Trophoblast cell (in vitro differentiated cells and primary cell): ENCODE measurements around the gene SP140L.
A peak's percentile ranks its signal among the peaks of the same experiment; 100 is the strongest.

Source experiments
- DNase-seq, 2 donors: peaks; one replicate each; pipeline ENCODE4 v3.0.0-alpha.2; 2016
- H2AFZ ChIP-seq: 2 replicates; pipeline ENCODE4 v1.6.1; 2013; ENCODE audit warnings: low read length, moderate library complexity, mild to moderate bottlenecking; ENCODE audit not compliant: insufficient read depth, poor library complexity
- H2AK5ac ChIP-seq: 2 replicates; pipeline ENCODE4 v1.6.1; 2013; ENCODE audit warnings: mild to moderate bottlenecking, low read length
- H2BK120ac ChIP-seq: 2 replicates; pipeline ENCODE4 v1.6.1; 2013; ENCODE audit warnings: low read length, mild to moderate bottlenecking, moderate library complexity; ENCODE audit not compliant: insufficient read depth, poor library complexity
- H2BK12ac ChIP-seq: 2 replicates; pipeline ENCODE4 v1.6.1; 2013; ENCODE audit warnings: mild to moderate bottlenecking, low read length, moderate library complexity
- H2BK5ac ChIP-seq: 2 replicates; pipeline ENCODE4 v1.6.1; 2013; ENCODE audit warnings: low read length, low read depth, moderate library complexity, mild to moderate bottlenecking; ENCODE audit not compliant: poor library complexity
- H3K14ac ChIP-seq: 2 replicates; pipeline ENCODE4 v1.6.1; 2013; ENCODE audit warnings: mild to moderate bottlenecking, low read length
- H3K18ac ChIP-seq: 2 replicates; pipeline ENCODE4 v1.6.1; 2013; ENCODE audit warnings: mild to moderate bottlenecking, low read length
- H3K23ac ChIP-seq: 2 replicates; pipeline ENCODE4 v1.6.1; 2013; ENCODE audit warnings: low read length
- H3K27ac ChIP-seq: 2 replicates; pipeline ENCODE4 v1.5.1; 2013; ENCODE audit warnings: low read depth, mild to moderate bottlenecking, inconsistent platforms, low read length, moderate library complexity
- H3K27me3 ChIP-seq: 2 replicates; pipeline ENCODE4 v1.6.1; 2013; ENCODE audit warnings: inconsistent platforms, mild to moderate bottlenecking, low read length, moderate library complexity; ENCODE audit not compliant: insufficient read depth
- H3K36me3 ChIP-seq, 2 experiments: 1 replicate in 1 of 2; 2 replicates in 1 of 2; pipeline ENCODE4 v1.6.1; 2013; ENCODE audit warnings: low read length in 2 of 2, mild to moderate bottlenecking in 2 of 2, moderate library complexity in 1 of 2; ENCODE audit not compliant: insufficient read depth in 2 of 2, control insufficient read depth in 1 of 2
- H3K4ac ChIP-seq: 2 replicates; pipeline ENCODE4 v1.6.1; 2013; ENCODE audit warnings: low read depth, mild to moderate bottlenecking, low read length, moderate library complexity
- H3K4me1 ChIP-seq, 2 experiments: 1 replicate in 1 of 2; 2 replicates in 1 of 2; pipeline ENCODE4 v1.6.1; 2013; ENCODE audit warnings: low read length in 2 of 2, mild to moderate bottlenecking in 2 of 2, moderate library complexity in 1 of 2; ENCODE audit not compliant: insufficient read depth in 2 of 2, control insufficient read depth in 1 of 2
- H3K4me2 ChIP-seq: 2 replicates; pipeline ENCODE4 v1.6.1; 2013; ENCODE audit warnings: inconsistent platforms, mild to moderate bottlenecking, low read length, moderate library complexity
- H3K4me3 ChIP-seq: 2 replicates; pipeline ENCODE4 v1.5.1; 2013; ENCODE audit warnings: mild to moderate bottlenecking, low read depth, low read length, inconsistent platforms
- H3K79me1 ChIP-seq: one replicate; pipeline ENCODE4 v1.6.1; 2013; ENCODE audit warnings: low read length
- H3K79me2 ChIP-seq: 2 replicates; pipeline ENCODE4 v1.6.1; 2013; ENCODE audit warnings: low read length, mild to moderate bottlenecking; ENCODE audit not compliant: control insufficient read depth, insufficient read depth, poor library complexity
- H3K9ac ChIP-seq: 2 replicates; pipeline ENCODE4 v1.6.1; 2013; ENCODE audit warnings: mild to moderate bottlenecking, low read length
- H3K9me3 ChIP-seq: 2 replicates; pipeline ENCODE4 v1.6.1; 2013; ENCODE audit warnings: low read depth, mild to moderate bottlenecking, control low read depth, inconsistent platforms, low read length; ENCODE audit not compliant: insufficient read depth
- H4K12ac ChIP-seq: 2 replicates; pipeline ENCODE4 v1.6.1; 2013; ENCODE audit warnings: low read depth, mild to moderate bottlenecking, low read length, moderate library complexity
- H4K8ac ChIP-seq: 2 replicates; pipeline ENCODE4 v1.6.1; 2013; ENCODE audit warnings: low read depth, mild to moderate bottlenecking, low read length, moderate library complexity
- H4K91ac ChIP-seq: one replicate; pipeline ENCODE4 v1.6.1; 2013; ENCODE audit warnings: low read depth, mild to moderate bottlenecking, low read length, moderate library complexity
- WGBS: extraction: QIAGEN DNeasy Blood & Tissue Kit; methylation state at CpG from one replicate; pipeline ENCODE4 v1.1.7; 2013; ENCODE audit warnings: missing lambda C conversion rate; ENCODE audit not compliant: insufficient read length, insufficient coverage; ENCODE audit errors: extremely low coverage; 5-methylcytosine and 5-hydroxymethylcytosine counted together

Gene SP140L

DNA sequence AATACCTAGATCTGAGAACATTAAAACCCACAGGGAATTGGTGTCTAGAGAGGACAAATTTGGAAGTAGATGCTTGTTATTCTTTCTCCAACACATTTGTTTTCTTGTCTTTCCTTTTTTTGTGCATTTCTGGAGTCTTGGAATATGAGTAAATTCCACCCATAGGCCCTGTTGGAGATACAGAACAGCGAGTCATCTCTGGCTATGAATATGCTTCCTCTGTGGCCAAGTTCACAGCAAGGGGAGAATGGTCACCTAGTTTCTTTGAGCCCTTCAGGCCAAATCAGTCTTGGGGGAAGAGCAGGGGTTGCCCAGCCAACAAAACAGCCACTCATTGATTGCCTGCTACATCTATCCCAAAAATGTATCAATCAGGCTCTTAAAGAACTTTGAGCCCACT is 31.3 kb downstream of the SP140L start:
- Histone ChIP-seq H2AFZ (no peak overlapping the region), H3K4me1 (no peaks in the 10 kb centered on the region), H3K4me2 (no peak overlapping the region), H3K23ac (no peak overlapping the region), H4K8ac (no peak overlapping the region), H2BK12ac (no peak overlapping the region), H4K91ac (no peak overlapping the region), H3K4ac (no peak overlapping the region), H2BK5ac (no peak overlapping the region), H3K4me3 (no peak overlapping the region), H4K12ac (no peak overlapping the region), H2AK5ac (no peak overlapping the region), H3K79me2 (no peaks in the 10 kb centered on the region), H3K36me3 (no peaks in the 10 kb centered on the region), H3K18ac (no peak overlapping the region), H3K79me1 (no peaks in the 10 kb centered on the region), H3K27me3 (no peaks in the 10 kb centered on the region), H3K9me3 (no peaks in the 10 kb centered on the region), H3K14ac (no peak overlapping the region), H3K9ac (no peak overlapping the region), H3K27ac (no peak overlapping the region), H2BK120ac (no peak overlapping the region)
- no peak for DNase-seq
- no CpG with 5 or more reads among the region's 1 CpG for WGBS

DNA sequence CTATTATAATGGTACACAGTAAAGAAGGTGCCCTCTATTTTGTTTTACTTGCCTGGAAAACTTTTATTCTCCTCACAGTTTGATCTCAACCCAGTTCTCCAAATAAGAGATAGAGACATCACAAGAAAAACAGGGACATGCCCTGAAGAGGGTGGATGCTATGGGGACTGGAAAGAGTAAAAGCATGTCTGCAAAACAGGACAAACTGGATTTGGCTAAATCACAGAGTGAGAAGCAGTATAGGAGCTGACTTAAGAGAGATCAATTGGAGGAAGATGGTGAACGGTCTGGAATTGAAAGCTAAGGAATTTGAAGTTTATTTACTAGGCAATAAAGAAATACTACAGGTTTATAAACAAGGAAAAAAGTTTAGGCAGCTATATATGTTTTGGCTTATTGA is 33.0 kb downstream of the SP140L start:
- H2AFZ ChIP-seq, result no peak overlapping the region
- H2AK5ac ChIP-seq, result no peak overlapping the region
- no peaks in the 10 kb centered on the region for H3K79me2 ChIP-seq
- no peak overlapping the region for H3K27ac ChIP-seq
- H2BK5ac ChIP-seq, result no peak overlapping the region
- H3K4me3 ChIP-seq, result no peak overlapping the region
- H3K4ac ChIP-seq, result no peak overlapping the region
- no peak overlapping the region for H4K12ac ChIP-seq
- DNase-seq, result peak; percentile 13 to 60
- no peak overlapping the region for H4K91ac ChIP-seq
- no peak overlapping the region for H3K23ac ChIP-seq
- H3K9ac ChIP-seq, result no peak overlapping the region
- H3K36me3 ChIP-seq, result no peaks in the 10 kb centered on the region
- no peaks in the 10 kb centered on the region for H3K79me1 ChIP-seq
- H2BK120ac ChIP-seq, result no peak overlapping the region
- H4K8ac ChIP-seq, result no peak overlapping the region
- no peak overlapping the region for H3K4me2 ChIP-seq
- H3K9me3 ChIP-seq, result no peaks in the 10 kb centered on the region
- no peak overlapping the region for H3K18ac ChIP-seq
- H3K4me1 ChIP-seq, result no peaks in the 10 kb centered on the region
- no CpG with 5 or more reads among the region's 1 CpG for WGBS
- no peak overlapping the region for H2BK12ac ChIP-seq
- no peaks in the 10 kb centered on the region for H3K27me3 ChIP-seq
- no peak overlapping the region for H3K14ac ChIP-seq

DNA sequence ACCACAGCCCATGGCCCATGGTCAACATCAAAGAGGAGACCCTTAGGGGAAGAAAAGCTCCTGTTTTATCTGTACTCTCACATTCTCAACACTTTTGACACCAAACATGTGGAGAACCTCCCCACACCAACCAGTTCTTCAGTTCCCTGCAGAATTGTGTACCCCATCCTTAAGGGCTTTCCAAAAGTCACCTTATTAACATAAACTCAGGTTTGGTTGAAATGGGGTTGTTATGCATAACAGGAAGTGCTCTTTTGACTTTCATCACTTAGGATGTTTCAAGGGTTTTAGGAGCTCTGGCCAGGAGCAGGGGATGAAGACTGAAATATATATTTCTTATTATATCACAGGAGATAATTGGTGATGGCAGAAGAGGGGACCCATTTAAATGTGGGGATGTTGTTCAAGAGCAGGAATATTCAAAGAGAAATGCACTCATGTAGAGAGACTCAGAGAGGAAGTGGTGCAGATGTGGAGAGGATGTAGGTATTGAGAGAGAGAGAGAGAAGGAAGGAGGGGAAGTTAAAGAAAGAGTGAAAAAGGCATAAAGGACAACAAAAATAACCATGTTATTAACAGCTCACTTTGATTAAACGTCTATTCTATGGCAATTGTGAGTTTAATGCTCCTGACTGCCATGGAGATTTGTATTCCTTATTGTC is 35.2 kb downstream of the SP140L start:
- Histone ChIP-seq H3K27me3 (no peaks in the 10 kb centered on the region), H3K27ac (no peak overlapping the region), H2AFZ (no peak overlapping the region), H3K4ac (no peak overlapping the region), H2AK5ac (no peak overlapping the region), H3K14ac (no peak overlapping the region), H4K12ac (no peak overlapping the region), H3K4me2 (no peak overlapping the region), H2BK12ac (no peak overlapping the region), H3K79me2 (no peaks in the 10 kb centered on the region), H3K36me3 (no peaks in the 10 kb centered on the region), H2BK120ac (no peak overlapping the region), H3K79me1 (no peaks in the 10 kb centered on the region), H3K9me3 (no peaks in the 10 kb centered on the region), H3K18ac (no peak overlapping the region), H3K4me1 (no peaks in the 10 kb centered on the region), H3K4me3 (no peak overlapping the region), H3K23ac (no peak overlapping the region), H4K8ac (no peak overlapping the region), H4K91ac (no peak overlapping the region), H3K9ac (no peak overlapping the region), H2BK5ac (no peak overlapping the region)
- WGBS, result no CpG with 5 or more reads among the region's 1 CpG
- DNase-seq, result no peak

DNA sequence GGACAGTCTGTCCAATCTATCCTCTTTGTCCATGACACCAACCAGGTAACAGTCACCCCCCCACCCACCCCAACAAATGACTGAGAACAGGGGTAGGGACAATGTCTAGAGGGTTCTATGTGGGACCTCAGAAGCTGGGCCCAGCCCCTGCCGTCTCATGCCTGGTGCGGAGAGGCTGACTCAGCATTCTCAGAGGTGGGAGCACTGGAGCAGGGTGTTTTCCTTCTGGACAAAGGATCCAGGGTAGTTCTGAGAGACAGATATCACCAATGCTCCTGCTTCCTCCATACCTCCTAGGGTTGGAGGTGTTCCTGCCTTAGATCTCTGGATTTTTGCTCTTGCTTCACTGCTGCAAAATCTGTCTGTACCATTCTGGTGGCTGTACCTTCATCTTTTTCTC is 55.1 kb downstream of the SP140L start:
- no peak overlapping the region for H2BK120ac ChIP-seq
- H3K79me1 ChIP-seq, result peaks cover 2% of the 10 kb centered on the region
- H2BK5ac ChIP-seq, result no peak overlapping the region
- no peak overlapping the region for H2AK5ac ChIP-seq
- H3K4me2 ChIP-seq, result no peak overlapping the region
- H3K27me3 ChIP-seq, result no peaks in the 10 kb centered on the region
- H3K4ac ChIP-seq, result no peak overlapping the region
- H2AFZ ChIP-seq, result no peak overlapping the region
- H3K9me3 ChIP-seq, result no peaks in the 10 kb centered on the region
- no peak overlapping the region for H4K8ac ChIP-seq
- no peak overlapping the region for H3K23ac ChIP-seq
- no peak overlapping the region for H3K14ac ChIP-seq
- no peak overlapping the region for H3K9ac ChIP-seq
- no peak overlapping the region for H4K12ac ChIP-seq
- no peak overlapping the region for H3K4me3 ChIP-seq
- no peaks in the 10 kb centered on the region for H3K4me1 ChIP-seq
- no peaks in the 10 kb centered on the region for H3K79me2 ChIP-seq
- no peak overlapping the region for H2BK12ac ChIP-seq
- WGBS, result no CpG with 5 or more reads among the region's 2 CpGs
- DNase-seq, result no peak
- H3K18ac ChIP-seq, result no peak overlapping the region
- H4K91ac ChIP-seq, result no peak overlapping the region
- H3K27ac ChIP-seq, result no peak overlapping the region
- no peaks in the 10 kb centered on the region for H3K36me3 ChIP-seq
